NCI-H446 treated with DMSO at 0.1 percent for 48 hours (cell line): Measurements from ENCODE around the gene DPYSL5.

Experiments
- DNase-seq: peaks from one replicate; lab custom pipeline; 2025; lab: John Stamatoyannopoulos, UW

The DPYSL5 gene

DNA sequence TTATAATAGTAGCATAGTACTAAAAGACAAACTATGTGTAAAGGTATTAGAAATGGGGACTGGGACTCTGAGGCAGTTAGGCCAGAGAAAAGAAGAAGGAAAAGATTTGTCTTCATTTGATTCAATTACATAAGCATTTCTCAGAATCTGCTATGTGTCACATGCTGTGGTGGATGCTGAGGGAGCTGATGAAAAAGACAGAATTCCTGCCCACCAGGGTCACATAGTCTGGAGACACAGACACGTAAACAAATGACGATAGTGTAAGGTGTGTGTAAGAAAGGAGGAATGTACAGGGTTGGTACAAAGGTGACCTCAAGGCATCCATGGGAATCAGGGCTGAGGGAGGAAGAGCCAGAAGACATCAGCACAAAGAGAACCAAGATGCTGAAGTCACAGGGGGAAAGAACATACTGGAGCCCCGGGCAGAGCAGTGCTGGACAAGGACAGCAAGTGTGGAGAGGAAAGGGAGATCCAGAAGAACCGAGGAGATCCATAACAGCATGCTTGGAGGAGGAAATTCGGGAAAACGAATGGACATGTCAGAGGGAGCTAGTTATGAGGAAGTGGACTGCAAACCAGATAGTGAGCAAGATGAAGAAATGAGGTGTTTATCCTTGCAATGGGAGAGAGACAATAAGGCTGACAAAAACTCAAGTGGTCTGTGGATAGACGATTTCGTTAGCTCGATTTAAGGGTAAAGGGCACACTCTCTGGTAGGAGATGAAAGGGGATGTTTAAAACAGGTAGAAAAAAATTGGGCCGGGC is 121.3 kb downstream of the DPYSL5 start:
- DNase-seq = no peak

DNA sequence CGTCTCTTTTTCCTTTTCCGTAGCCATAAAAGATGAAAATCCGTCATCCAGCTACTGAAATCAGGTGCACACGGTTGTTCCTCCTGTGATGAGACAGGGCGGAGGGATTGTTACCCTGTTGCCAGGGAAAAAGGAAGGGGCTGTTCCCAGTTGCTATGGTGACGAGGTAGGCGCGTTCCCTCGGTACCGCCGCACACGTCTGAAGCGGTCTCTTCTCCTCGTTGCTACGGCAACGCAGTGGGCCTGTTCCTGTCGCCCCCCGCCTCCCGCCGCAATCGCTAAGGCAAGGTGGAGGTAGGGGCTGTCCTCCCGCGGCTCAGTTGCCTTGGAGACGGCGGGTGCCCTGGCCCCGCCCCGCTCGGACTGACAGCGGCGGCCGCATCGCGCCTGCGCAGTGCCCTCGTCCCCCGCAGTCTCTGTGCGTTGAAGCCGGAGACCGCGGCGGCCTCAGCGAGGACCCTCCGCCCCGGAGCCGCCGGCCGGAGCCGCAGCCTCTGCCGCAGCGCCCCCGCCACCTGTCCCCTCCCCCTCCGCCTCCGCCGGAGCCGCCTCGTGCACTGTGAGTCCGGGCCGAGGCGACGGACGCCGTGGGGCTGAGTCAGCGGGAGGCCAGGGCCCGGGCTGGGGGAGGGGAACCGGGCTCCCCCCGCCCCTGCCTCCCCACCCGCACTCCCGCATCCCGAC is 122.5 kb downstream of the DPYSL5 start, which contains the start of gene MAPRE3:
Gene MAPRE3 (plus strand): TSS at position 394 of the 684 bp plus-strand sequence. CDS start 51,582 bp downstream, outside the sequence.
- peak; percentile 63 for DNase-seq

DNA sequence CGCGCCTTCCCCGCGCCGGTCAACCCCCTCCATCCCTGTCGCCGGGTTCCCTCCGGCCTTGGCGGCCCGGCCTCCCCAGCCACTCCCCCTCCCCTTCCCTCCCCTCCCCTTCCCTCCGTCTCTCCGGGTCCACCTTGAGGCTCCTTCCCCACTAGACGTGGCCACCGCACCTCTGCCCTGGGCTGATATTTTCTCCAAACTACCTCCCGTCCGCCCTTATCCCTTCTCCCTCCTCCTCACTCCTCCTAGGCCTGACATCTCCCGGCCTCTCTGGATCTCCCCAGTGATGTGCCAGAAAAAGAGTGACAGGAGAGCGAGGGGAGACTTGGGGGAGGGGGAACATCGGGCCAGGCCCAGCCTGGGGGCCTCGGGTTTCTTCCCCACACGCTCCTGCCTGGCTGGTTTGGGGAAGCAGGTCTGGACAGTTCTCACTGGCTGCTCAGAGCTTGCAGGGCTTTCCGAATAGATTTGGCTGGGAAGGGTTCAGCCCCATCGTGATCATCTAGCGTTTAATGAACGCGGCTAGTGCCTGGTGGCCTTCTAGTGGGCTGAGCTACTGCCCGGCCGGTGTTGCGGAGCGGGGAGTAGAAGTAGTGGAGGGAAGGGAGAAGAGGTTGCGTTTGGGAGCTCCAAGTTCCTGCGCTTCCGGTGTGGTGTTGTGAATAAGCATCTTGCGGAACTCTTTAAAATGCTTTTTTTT is 123.1 kb downstream of the DPYSL5 start:
- DNase-seq = no peak

DNA sequence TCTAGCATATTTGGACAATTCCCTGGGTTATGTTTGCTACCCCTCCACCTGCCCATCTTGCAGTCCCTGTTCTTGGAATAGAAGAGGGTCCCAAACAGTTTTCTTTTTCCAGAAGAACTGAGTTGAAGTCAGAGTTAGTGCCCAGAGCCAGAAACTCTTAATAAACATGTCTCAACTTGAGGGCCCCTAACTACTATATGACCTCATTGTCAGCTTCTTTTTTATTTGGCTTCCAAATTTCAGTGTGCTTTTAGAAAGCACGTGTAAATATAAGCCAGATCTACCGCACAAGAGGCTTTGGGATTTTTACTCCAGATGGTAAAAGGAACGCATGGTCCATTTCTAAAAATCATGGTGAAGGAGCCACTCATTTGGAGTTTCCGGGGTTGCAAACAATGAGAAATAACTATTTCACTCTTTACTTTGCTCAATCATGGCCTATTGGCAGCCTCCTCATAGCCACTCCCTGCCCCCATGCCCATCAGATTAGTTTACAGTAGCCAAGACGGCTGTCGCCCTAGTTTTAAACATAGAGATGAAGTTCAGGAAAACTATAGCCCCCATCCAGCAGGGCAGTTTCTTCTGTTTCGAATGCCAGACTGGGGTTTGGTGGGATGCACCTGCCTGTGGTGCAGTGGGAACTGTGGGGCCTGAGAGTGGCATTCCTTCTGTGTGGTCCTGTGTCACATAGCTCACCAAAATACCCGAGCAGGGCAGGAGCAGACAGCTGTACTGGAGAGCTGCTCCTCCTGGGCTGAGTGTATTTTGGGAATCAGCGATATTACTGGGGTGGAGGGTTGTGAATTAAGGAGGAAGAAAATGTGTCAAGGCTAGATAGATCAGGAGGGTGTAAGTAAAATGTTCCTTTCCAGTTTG is 124.2 kb downstream of the DPYSL5 start:
- no peak for DNase-seq

DNA sequence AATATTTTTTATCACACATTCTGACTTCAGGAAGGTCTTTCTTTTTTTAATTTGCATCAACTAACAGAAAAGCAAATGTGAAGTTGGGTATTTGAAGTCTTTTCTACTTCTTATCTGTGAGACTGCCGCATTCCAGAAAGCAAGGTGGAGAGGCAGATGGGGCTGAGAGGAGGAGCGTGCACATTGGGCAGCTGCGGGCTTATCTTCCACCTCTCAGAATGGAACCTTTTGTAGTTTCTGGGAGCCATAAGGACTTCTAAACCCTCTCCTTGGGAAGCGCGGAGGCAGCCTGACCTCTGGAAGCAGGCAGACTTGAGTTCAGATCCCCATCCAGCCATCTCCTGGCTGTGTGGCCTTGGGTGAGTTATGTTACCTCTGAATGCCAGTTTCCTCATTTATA is 126.4 kb downstream of the DPYSL5 start:
- DNase-seq = no peak

DNA sequence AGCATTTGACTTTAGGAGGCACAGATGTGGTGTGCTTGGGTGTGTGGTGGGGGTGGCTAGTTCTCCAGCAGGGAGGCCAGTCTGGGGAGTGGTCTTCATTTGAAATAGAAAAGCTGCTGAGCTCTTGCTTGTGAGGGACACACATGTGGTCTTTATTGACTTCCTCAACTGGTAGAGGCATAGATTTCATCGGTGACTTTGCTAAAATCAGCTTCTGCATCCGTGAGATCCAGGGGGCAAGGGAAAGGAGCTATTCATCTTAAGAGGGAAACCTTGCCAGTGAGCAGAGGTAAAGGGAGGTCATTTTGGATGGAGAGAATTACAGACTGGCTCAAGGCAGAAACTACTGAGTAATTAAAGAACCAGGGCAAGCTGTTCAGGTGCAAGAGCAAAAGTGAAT is 127.2 kb downstream of the DPYSL5 start:
- no peak for DNase-seq

DNA sequence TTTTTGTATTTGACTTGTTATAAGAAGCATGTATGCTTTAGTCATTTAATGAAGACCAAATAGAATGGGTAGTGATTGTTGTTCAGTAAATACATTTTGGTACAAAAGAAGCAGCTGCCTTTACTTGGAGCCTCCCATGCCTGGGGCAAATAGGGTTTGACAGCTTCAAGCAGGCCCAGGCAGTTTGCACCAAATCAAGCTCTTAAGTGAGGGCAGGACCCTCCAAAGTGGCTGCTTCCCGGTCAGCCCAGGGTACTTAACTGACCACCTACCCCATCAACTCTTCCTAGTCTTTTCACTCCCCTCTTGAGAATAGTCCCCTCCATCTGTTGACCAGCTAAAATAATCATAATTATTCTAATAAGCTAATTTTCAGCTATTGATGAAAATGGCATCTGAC is 127.7 kb downstream of the DPYSL5 start:
- DNase-seq = no peak

DNA sequence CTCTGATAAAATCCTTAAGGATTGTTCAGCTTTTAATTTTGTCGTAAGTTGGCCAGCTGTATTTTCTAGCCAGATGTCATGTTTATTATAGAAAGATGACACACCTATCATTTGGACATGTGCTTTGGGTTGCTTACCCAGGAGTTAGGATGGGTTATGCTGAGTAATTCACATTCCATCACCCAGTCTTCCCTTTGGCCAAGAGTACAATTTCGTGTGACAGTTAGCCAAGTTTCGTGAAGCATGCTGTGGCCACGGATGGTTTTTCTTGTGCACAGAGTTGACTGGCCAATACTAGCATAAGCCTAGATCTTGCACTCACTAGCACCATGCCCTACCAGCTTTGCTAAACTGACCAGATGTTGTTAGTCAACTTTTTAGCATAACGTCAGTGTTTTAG is 128.3 kb downstream of the DPYSL5 start:
- no peak for DNase-seq

DNA sequence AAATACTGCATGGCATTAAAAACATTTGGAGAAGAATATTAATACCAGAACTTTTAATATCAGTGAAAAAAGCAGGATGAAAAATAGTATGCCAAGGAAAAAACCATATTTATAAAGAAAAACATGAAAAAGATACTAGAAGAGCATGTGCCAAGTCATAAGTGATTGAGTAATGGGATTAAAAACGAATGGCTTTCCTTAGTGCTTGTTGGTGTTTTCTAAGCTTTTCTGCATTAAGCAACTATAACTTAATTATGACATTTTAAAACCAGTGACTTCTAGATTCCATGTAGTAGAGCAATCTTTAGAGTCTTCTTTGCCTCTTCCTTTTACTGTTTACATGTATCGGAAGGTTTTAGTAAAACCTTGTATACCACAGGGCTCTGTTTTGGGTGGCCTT is 129.1 kb downstream of the DPYSL5 start:
- DNase-seq = no peak

DNA sequence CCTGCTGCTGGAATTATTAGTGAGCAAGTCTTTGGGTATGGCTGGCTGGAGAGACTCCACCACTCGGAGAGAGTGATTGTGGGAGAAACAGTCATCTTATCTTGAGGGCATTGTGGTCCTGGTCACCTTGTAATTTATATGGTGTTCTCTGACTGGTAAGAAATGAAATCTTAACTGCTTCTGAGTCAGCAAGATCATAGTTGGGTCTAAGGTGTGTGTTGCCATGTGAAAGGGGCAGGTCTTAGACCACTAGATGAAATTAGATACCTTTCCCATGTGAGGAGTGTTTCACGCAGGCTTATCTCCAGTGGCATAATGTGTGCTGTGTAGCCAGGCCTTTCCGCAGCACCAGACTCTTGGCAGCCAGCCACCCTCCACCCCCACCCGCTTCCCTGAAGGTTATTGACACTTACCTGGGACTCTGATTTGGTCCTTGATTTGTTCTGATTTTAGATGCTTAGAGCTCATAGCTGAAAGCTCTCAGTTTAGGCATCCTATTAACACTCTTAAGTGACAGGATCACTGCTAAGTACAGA is 130.2 kb downstream of the DPYSL5 start:
- DNase-seq = no peak

DNA sequence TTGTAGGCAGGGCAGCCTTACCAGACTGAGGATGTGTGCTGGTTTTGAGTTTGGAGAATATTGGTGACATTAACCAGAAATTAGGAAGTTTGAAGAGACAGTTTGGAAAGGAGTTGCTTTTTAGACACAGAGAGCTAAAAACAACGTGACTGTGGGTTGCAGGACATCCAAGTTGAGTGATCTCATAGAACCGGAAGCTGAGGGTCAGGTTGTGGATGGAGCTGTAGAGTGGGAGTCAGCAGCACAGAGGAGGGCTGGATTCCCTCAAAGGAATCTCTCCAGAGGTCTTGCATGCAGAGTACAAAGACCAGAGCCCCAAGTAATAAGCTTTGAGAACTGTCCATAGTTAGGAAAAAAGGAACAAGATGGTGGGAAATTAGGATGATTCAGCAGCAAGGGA is 131.8 kb downstream of the DPYSL5 start:
- no peak for DNase-seq

DNA sequence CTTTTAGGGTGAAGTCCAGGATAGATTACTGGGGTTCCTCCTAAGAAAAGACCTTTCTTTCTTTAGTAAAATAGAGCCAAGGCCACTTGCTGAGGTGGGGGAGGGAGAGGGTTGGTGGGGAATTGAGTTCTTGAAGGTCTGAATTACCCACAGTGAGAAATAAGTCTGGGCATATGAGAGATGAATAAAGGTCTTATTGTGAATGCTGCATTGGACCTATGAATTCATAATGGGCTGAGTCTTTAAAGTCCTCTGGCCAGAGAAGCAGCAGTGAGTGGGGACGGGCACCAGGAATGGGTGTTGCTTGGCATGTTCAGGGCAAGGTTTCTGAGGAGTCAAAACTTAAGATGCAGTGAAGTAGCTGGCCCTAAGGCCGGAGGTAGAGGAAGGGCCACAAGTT is 133.0 kb downstream of the DPYSL5 start:
- DNase-seq = no peak

DNA sequence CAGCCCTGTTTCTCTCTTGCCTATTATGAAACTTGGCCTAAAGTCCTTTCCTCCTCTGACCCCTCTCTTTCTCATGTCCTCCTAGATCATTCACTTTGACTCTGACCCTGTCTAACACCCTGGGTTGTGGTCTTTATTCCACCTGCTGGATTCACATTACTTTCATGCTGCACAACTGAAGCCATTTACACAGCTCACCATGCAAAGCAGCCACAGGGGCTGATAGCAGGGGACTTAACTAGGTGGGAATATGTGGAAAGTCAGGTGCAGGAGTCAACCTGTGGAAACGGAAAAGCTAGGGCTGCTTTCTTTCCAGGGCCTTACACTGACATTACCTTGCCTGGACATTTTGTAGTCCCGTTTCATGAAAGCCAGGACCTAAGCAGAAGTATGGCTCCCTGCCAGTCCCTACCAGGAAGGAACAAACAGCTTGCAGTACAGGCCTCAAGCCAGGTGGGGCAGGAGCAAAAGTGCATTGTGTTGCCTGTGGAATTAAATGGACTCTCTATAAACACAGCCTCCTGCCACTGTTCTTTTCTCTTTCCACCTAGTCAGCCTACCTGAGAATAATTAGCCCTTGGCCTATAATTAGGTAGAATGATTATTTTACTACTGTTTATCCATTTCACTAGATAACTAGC is 134.3 kb downstream of the DPYSL5 start:
- DNase-seq = peak; percentile 19

DNA sequence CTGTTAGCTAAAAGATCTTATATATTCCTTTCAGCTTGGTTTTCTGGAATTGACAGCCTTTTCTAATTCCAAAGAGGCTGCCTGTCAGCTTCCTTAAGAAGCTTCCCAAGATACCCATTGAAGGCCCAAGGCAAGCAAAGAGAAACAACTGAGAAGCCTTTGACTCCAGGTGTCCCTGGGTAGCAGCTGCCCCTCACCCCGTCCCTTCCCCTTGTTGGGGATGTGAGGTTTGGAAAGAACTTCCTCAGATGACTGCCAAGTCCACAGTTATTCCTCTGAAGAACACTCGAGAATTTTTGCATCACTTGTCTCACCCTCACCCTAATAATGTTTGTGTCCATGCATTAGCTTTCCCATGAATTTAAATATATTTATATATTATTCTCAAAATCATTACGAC is 135.8 kb downstream of the DPYSL5 start:
- no peak for DNase-seq

DNA sequence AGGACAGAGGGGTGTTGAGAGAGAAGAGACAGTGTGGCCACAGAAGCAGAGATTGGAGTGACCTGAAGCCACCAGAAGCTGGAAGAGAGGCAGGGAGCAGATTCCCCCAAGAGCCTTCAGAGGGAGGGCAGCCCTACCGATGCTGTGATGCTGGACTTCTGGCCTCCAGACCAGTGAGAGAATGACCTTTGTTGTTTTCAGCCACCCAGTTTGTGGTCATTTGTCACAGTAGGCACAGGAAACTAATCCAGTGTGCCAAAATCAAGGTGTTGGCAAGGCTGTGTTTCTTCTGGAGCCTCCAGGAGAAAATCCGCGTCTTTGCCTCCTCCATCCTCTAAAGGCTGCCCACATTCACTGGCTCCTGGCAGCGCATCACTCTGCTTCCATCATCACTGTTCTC is 137.9 kb downstream of the DPYSL5 start:
- no peak for DNase-seq

DNA sequence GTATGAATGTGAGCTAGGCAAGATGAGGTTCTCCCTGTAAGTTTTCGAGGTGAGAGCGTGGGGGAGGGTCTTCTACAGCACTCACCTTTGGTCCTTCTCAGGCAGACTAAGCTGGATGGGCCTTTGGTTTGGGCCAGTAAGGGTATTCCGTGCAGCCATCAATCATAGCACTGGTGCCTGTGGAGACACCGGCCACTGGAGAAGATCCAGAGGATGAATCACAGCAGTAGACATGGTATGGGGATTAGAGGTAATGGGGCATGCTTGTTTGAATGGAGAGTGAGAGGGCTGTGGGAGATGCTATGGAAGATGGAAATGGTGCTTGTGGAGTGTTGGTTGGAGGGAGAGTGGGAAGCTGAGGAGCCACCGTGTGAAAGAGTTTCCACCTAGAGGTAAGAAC is 138.6 kb downstream of the DPYSL5 start:
- DNase-seq = no peak

DNA sequence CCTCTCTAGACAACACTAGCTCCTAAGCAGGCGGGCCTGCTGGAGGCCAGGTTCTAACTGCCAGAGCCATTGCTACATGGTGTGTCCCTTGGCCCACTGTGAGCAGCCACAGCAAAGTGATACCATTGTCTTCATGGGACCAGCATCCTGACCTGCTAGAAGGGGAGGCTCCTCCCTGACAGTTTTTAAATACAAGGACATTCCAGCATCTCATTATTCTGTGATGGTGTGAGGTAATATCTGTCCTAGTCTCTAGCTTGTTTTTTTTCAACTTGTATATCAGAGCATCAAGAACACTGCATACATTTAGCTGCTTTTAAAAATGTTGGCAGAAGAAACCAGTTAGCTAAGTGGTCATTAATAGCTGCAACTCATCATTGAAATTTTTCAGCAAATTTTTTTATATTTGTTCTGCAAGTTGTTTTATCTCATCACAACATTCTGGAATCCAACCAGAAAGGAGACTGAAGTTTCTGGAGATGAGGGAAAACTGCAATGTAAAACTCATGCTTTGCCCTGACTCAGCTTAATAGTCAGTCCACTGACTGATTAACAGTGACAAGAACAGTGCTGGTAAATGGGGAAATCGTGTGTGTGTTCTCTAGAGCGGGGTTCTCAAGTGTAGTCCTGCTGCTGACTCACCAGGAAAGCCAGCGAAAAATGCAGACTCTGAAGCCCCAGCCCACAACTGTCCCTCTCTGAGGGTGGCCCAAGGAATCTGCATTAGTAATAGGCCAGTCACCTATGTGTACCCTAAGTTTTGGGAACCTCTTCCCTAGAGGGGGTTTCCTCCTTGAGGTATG is 140.3 kb downstream of the DPYSL5 start:
- no peak for DNase-seq

DNA sequence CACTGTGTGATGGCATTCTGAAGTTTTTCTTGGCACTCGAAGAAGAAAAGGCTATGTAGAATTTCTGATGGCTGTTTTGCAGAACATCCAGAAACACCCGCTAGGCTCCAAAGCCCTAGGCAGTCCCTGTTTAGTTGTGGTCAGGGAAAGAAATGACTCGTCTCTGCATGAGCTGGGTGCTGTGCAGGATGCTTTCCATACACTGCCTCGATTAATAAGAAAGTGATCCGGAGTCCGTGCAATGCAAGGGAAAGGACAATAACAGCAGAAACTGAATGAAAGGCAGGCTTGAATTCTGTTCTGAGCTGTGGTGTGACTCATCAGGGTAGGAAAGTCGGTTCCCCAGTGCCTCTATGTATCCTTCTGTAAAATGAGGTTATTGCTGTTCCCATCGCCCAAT is 141.2 kb downstream of the DPYSL5 start:
- no peak for DNase-seq

DNA sequence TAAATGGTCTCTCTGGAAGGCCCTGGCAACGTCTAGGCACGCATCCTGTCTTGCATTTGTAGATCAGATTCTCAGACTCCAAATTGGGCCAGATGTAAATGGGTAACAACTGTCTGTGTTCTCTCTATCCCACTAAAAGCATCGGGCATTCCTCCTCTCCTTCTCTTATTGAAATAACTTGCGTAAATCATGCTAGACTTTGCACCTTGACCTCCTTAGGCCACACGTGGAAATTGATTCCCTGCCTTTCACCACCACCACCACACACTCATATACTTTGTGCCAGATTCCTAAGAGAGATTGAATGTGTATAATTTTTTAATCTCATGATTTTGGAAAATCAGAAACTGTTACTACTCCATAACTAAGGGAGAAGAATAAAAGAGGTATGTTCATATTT is 143.8 kb downstream of the DPYSL5 start:
- DNase-seq = no peak

DNA sequence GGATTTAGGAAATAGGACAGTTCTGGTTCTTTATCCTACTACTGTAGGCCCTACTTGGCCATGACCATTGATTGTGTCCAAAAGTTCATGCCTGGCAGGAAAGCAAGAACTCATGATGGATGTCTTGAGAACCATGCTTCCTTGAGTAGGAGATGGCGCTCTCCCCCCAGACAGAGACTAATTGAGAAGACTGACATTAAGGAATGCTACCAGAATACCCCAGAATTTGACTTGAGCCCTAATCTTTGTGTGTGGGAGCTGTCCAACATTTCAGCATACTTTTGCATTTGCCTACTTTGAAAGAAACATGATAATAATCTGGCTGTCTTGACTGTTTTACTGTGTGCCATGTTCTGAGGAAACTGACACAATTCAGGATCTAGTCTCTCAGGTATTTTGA is 145.8 kb downstream of the DPYSL5 start:
- DNase-seq = no peak
